IMR-90 (cell line): ENCODE measurements around the gene ANGPT4. TPM values are rescaled to one million over a fixed set of nuclear protein-coding genes. Genes with fewer than 3 reads are reported as not detected.

Source experiments
- ATAC-seq: fragments of 200-7000 bp; cut with Tn5 transposase; 2 replicates; pipeline ENCODE4 v1.9.1; 2020; ENCODE audit warnings: low read depth, mild to moderate bottlenecking, moderate library complexity
- BruUV-seq: library from RNA; stranded (reverse); fragments of 400-500 nt; replicated peaks from 2 replicates; lab custom pipeline; 2021; lab: Mats Ljungman, UMichigan
- CTCF ChIA-PET: fragments of 300-600 bp; formaldehyde crosslinking; extraction: SDS; loops from one replicate; lab custom pipeline; 2021; ENCODE audit warnings: antibody characterized with exemption; lab: Yijun Ruan, JAX
- POLR2A ChIA-PET: fragments of 300-600 bp; sonication (Branson Sonifier 250); formaldehyde crosslinking; loops from one replicate; lab custom pipeline; 2022; ENCODE audit warnings: antibody characterized with exemption; ENCODE audit not compliant: unreplicated experiment; lab: Charles Lee
- DNase-seq: peaks from one replicate; pipeline ENCODE4 v3.0.0; 2013
- H2AFZ ChIP-seq: replicated peaks from 2 replicates; pipeline ENCODE3; 2013; ENCODE audit warnings: low read length, mild to moderate bottlenecking; ENCODE audit not compliant: poor library complexity
- H2AK5ac ChIP-seq: 2 replicates; pipeline ENCODE4 v1.6.1; 2013; ENCODE audit warnings: low read depth, low read length, inconsistent platforms
- H2AK9ac ChIP-seq: replicated peaks from 2 replicates; pipeline ENCODE3; 2013; ENCODE audit warnings: mild to moderate bottlenecking, low read depth, low read length, moderate library complexity; ENCODE audit not compliant: poor library complexity
- H2BK120ac ChIP-seq: 2 replicates; pipeline ENCODE4 v1.6.1; 2013; ENCODE audit warnings: low read depth, low read length, inconsistent platforms
- H2BK15ac ChIP-seq: 3 replicates; pipeline ENCODE4 v1.6.1; 2013; ENCODE audit warnings: low read depth, low read length, inconsistent platforms
- H2BK20ac ChIP-seq: 2 replicates; pipeline ENCODE4 v1.6.1; 2013; ENCODE audit warnings: low read depth, mild to moderate bottlenecking, inconsistent platforms, low read length, moderate library complexity
- H2BK5ac ChIP-seq: 2 replicates; pipeline ENCODE4 v1.6.1; 2013; ENCODE audit warnings: mild to moderate bottlenecking, low read depth, low read length, inconsistent platforms; ENCODE audit not compliant: poor library complexity, severe bottlenecking
- H3K14ac ChIP-seq: replicated peaks from 2 replicates; pipeline ENCODE4 v1.6.1; 2013; ENCODE audit warnings: low read depth, low read length, inconsistent platforms
- H3K18ac ChIP-seq: 2 replicates; pipeline ENCODE4 v1.6.1; 2013; ENCODE audit warnings: low read depth, low read length, control low read depth
- H3K23ac ChIP-seq: 2 replicates; pipeline ENCODE4 v1.6.1; 2013; ENCODE audit warnings: low read depth, low read length, inconsistent platforms
- H3K27ac ChIP-seq: 2 replicates; pipeline ENCODE4 v1.5.1; 2013; ENCODE audit warnings: mild to moderate bottlenecking, control low read depth, low read length; ENCODE audit not compliant: insufficient read depth
- H3K27me3 ChIP-seq: 2 replicates; pipeline ENCODE4 v1.6.1; 2013; ENCODE audit warnings: low read length; ENCODE audit not compliant: control insufficient read depth, insufficient read depth
- H3K36me3 ChIP-seq: 2 replicates; pipeline ENCODE4 v1.6.1; 2013; ENCODE audit warnings: low read length, mixed read lengths; ENCODE audit not compliant: control insufficient read depth, insufficient read depth
- H3K4ac ChIP-seq: 2 replicates; pipeline ENCODE4 v1.6.1; 2013; ENCODE audit warnings: low read depth, low read length, inconsistent platforms
- H3K4me1 ChIP-seq: 2 replicates; pipeline ENCODE4 v1.6.1; 2013; ENCODE audit warnings: low read length, mixed read lengths; ENCODE audit not compliant: control insufficient read depth, insufficient read depth
- H3K4me2 ChIP-seq: 2 replicates; pipeline ENCODE4 v1.6.1; 2013; ENCODE audit warnings: low read depth, mild to moderate bottlenecking, control low read depth, low read length, moderate library complexity
- H3K4me3 ChIP-seq: 2 replicates; pipeline ENCODE4 v1.5.1; 2013; ENCODE audit warnings: low read depth, mild to moderate bottlenecking, control low read depth, low read length, moderate library complexity; ENCODE audit not compliant: insufficient read depth
- H3K56ac ChIP-seq: 2 replicates; pipeline ENCODE4 v1.6.1; 2013; ENCODE audit warnings: low read length, inconsistent platforms; ENCODE audit not compliant: insufficient read depth; ENCODE audit errors: extremely low read depth
- H3K79me1 ChIP-seq, 2 experiments: 2 replicates each; pipeline ENCODE4 v1.6.1; 2013; ENCODE audit warnings: low read length in 2 of 2, inconsistent platforms in 1 of 2, low read depth in 1 of 2
- H3K9ac ChIP-seq: 2 replicates; pipeline ENCODE4 v1.6.1; 2013; ENCODE audit warnings: low read depth, low read length, control low read depth
- H3K9me1 ChIP-seq: 2 replicates; pipeline ENCODE4 v1.6.1; 2013; ENCODE audit warnings: low read length, inconsistent platforms; ENCODE audit not compliant: insufficient read depth
- H3K9me3 ChIP-seq: 2 replicates; pipeline ENCODE4 v1.6.1; 2013; ENCODE audit warnings: low read length; ENCODE audit not compliant: control insufficient read depth, insufficient read depth
- H4K20me1 ChIP-seq: 2 replicates; pipeline ENCODE4 v1.6.1; 2013; ENCODE audit warnings: low read length, inconsistent platforms; ENCODE audit not compliant: insufficient read depth
- H4K5ac ChIP-seq: 2 replicates; pipeline ENCODE4 v1.6.1; 2013; ENCODE audit warnings: mild to moderate bottlenecking, low read depth, low read length, control low read depth
- H4K8ac ChIP-seq, 2 experiments: 2 replicates each; pipeline ENCODE4 v1.6.1; 2013; ENCODE audit warnings: low read depth in 2 of 2, low read length in 2 of 2, control low read depth in 1 of 2, inconsistent platforms in 1 of 2
- H4K91ac ChIP-seq: 2 replicates; pipeline ENCODE4 v1.6.1; 2013; ENCODE audit warnings: low read depth, low read length, inconsistent platforms; ENCODE audit not compliant: insufficient read depth
- BHLHE40 ChIP-seq: fragments of 150-350 bp; IDR thresholded peaks from 2 replicates; pipeline ENCODE4 v1.6.1; 2016; ENCODE audit warnings: mild to moderate bottlenecking, low read depth, low read length
- CHD1 ChIP-seq: IDR thresholded peaks from 2 replicates; pipeline ENCODE4 v1.6.1; 2012; ENCODE audit warnings: low read depth, low read length, improper control_type of control experiment
- ELK1 ChIP-seq: fragments of 150-350 bp; IDR thresholded peaks from 2 replicates; pipeline ENCODE4 v1.6.1; 2016; ENCODE audit warnings: low read depth, mild to moderate bottlenecking, low read length, moderate library complexity, borderline replicate concordance
- FOS ChIP-seq: fragments of 150-350 bp; IDR thresholded peaks from 2 replicates; pipeline ENCODE4 v1.6.1; 2016; ENCODE audit warnings: low read depth, low read length
- MAFK ChIP-seq: IDR thresholded peaks from 2 replicates; pipeline ENCODE4 v1.6.1; 2012; ENCODE audit warnings: low read depth, low read length, improper control_type of control experiment
- MAZ ChIP-seq: IDR thresholded peaks from 2 replicates; pipeline ENCODE4 v1.6.1; 2012; ENCODE audit warnings: low read depth, mild to moderate bottlenecking, low read length, improper control_type of control experiment, moderate library complexity, borderline replicate concordance
- MXI1 ChIP-seq: IDR thresholded peaks from 2 replicates; pipeline ENCODE4 v1.6.1; 2012; ENCODE audit warnings: low read depth, mild to moderate bottlenecking, low read length, moderate library complexity, borderline replicate concordance
- NFE2L2 ChIP-seq: fragments of 150-350 bp; IDR thresholded peaks from 2 replicates; pipeline ENCODE4 v1.6.1; 2016; ENCODE audit warnings: low read depth, mild to moderate bottlenecking, low read length
- POLR2A ChIP-seq: IDR thresholded peaks from 2 replicates; pipeline ENCODE4 v1.6.1; 2012; ENCODE audit warnings: mild to moderate bottlenecking, low read depth, low read length
- RAD21 ChIP-seq: IDR thresholded peaks from 2 replicates; pipeline ENCODE4 v1.6.1; 2012; ENCODE audit warnings: low read length, improper control_type of control experiment
- RCOR1 ChIP-seq: IDR thresholded peaks from 2 replicates; pipeline ENCODE4 v1.6.1; 2012; ENCODE audit warnings: mild to moderate bottlenecking, low read length, improper control_type of control experiment; ENCODE audit not compliant: insufficient replicate concordance
- RFX5 ChIP-seq: IDR thresholded peaks from 2 replicates; pipeline ENCODE4 v1.8.0; 2012; ENCODE audit warnings: low read depth, mild to moderate bottlenecking, low read length, moderate library complexity
- WGBS, 2 experiments: methylation state at CpG; one replicate each; pipeline versions ENCODE4 v1.1.5 to v1.1.7; 2013; ENCODE audit warnings: missing lambda C conversion rate in 2 of 2; ENCODE audit not compliant: insufficient read length in 1 of 2; ENCODE audit errors: extremely low coverage in 2 of 2; 5-methylcytosine and 5-hydroxymethylcytosine counted together
- dilution Hi-C: fragments of 300-500 bp; cut with HindIII; formaldehyde crosslinking; loops from one replicate; pipeline ENCODE4 v1.14.3; 2018; ENCODE audit warnings: low sequenced_read_pairs; ENCODE audit not compliant: unreplicated experiment
- in situ Hi-C: fragments of 300-500 bp; cut with MboI; formaldehyde crosslinking; loops from 3 replicates; pipeline ENCODE4 v1.14.3; 2019; ENCODE audit warnings: low sequenced_read_pairs, inconsistent platforms, mixed read lengths
- intact Hi-C: fragments of 100-400 bp; cut with micrococcal nuclease; formaldehyde crosslinking; loops from 2 replicates; pipeline ENCODE4 v1.10.0; 2022
- polyA plus RNA-seq, 3 experiments: library from polyadenylated mRNA; depleted of rRNA; stranded (reverse); fragments of >200 nt; gene quantifications; 2 replicates each; pipeline ENCODE4 v1.2.3, GENCODE V29; 2012; ENCODE audit warnings: low replicate concordance in 1 of 3
- total RNA-seq: library from RNA; depleted of rRNA; stranded (reverse); fragments of >200 nt; gene quantifications from 2 replicates; pipeline ENCODE4 v1.2.3, GENCODE V29; 2012

The ANGPT4 gene
- total and polyA plus RNA-seq, 2 of the 4 experiments (the other 2 are of a cell fraction), result not detected

- H3K4me3 ChIP-seq, result no peak overlapping the region
- no peak overlapping the region for H3K23ac ChIP-seq
- H2AK5ac ChIP-seq, result no peak overlapping the region
- 68% methylated on average over 3 of the region's 6 CpGs; no CpG with 5 or more reads in 1 of the 2 experiments for WGBS, 2 experiments
- no peak for ATAC-seq
- no peak overlapping the region for H2BK15ac ChIP-seq
- dilution Hi-C loops, result no loop called here
- H3K27ac ChIP-seq, result no peak overlapping the region
- TF ChIP-seq FOS (no peak), CHD1 (no peak), RFX5 (no peak), RAD21 (no peak), POLR2A (no peak), ELK1 (no peak), MAFK (no peak), BHLHE40 (no peak), MAZ (no peak), RCOR1 (no peak), MXI1 (no peak), NFE2L2 (no peak)
- ChIA-PET POLR2A (no interaction called here), CTCF (no interaction called here)
- H3K4me2 ChIP-seq, result no peak overlapping the region
- H4K5ac ChIP-seq, result no peak overlapping the region
- H3K4ac ChIP-seq, result no peak overlapping the region
- intact Hi-C loops, result no loop called here
- BruUV-seq, result no TSS peak
- H3K9ac ChIP-seq, result no peak overlapping the region
- no peak overlapping the region for H2AK9ac ChIP-seq
- no peak overlapping the region for H4K8ac ChIP-seq
- no peak overlapping the region for H3K18ac ChIP-seq
- H4K91ac ChIP-seq, result no peak overlapping the region
- no peaks in the 10 kb centered on the region for H3K36me3 ChIP-seq
- H3K79me1 ChIP-seq, result no peaks in the 10 kb centered on the region
- DNase-seq, result no peak
- H2BK5ac ChIP-seq, result no peak overlapping the region
- no peak overlapping the region for H3K56ac ChIP-seq
- no peak overlapping the region for H2BK20ac ChIP-seq
- in situ Hi-C loops, result no loop called here
- no peak overlapping the region for H2BK120ac ChIP-seq
- H2AFZ ChIP-seq, result no peak overlapping the region
- no peaks in the 10 kb centered on the region for H3K9me3 ChIP-seq
- H3K14ac ChIP-seq, result no peak overlapping the region
- H3K27me3 ChIP-seq, result no peaks in the 10 kb centered on the region
- no peaks in the 10 kb centered on the region for H3K4me1 ChIP-seq
- H4K20me1 ChIP-seq, result no peaks in the 10 kb centered on the region
- H3K9me1 ChIP-seq, result no peaks in the 10 kb centered on the region
These were observed 10.5 kb upstream of the ANGPT4 start for GRCh38 chr20:926670-927069.
